HepG2 (cell line): Measurements from ENCODE around the gene TBC1D25. TPM values are rescaled to one million over a fixed set of nuclear protein-coding genes. Genes with fewer than 3 reads are reported as not detected.

ENCODE experiments used
- ATAC-seq: fragments of 200-7000 bp; cut with Tn5 transposase; 3 replicates; pipeline ENCODE4 v1.9.1; 2020; ENCODE audit warnings: mild to moderate bottlenecking, moderate library complexity
- BruUV-seq: library from RNA; stranded (reverse); fragments of 400-500 nt; replicated peaks from 2 replicates; lab custom pipeline; 2021; lab: Mats Ljungman, UMichigan
- CTCF ChIA-PET: fragments of 300-600 bp; formaldehyde crosslinking; extraction: SDS; loops from one replicate; lab custom pipeline; 2021; ENCODE audit warnings: low total read pairs, inconsistent platforms, low intra/inter-chr PET ratio; lab: Yijun Ruan, JAX
- POLR2A ChIA-PET: fragments of 350-600 bp; sonication (Branson Sonifier 250); formaldehyde crosslinking; loops from one replicate; lab custom pipeline; 2020; ENCODE audit warnings: antibody characterized with exemption, inconsistent platforms; lab: Yijun Ruan, JAX
- DNase-seq: peaks from one replicate; pipeline ENCODE4 v3.0.0-alpha.2; 2015; ENCODE audit warnings: low spot score
- FAIRE-seq: peaks from 3 replicates; lab custom pipeline; 2011; peaks lifted over from hg19 to GRCh38; lab: Jason Lieb, UNC
- H2AFZ ChIP-seq: one replicate; pipeline ENCODE4 v1.6.1; 2011; ENCODE audit warnings: low read length, inconsistent platforms
- H3K27ac ChIP-seq: fragments of 300-600 bp; 3 replicates; pipeline ENCODE4 v1.8.0; 2011; ENCODE audit warnings: mixed run types, mild to moderate bottlenecking, mixed read lengths, low read length, inconsistent platforms; ENCODE audit not compliant: insufficient read depth; ENCODE audit errors: extremely low read length
- H3K27me3 ChIP-seq, 2 experiments: fragments of 200-600 bp in 1 of 2; 2 replicates in 1 of 2; 3 replicates in 1 of 2; pipeline versions ENCODE4 v1.6.0 to v1.8.0; 2011; ENCODE audit warnings: low read length in 2 of 2, mild to moderate bottlenecking in 2 of 2, moderate library complexity in 2 of 2, inconsistent platforms in 1 of 2; ENCODE audit not compliant: insufficient read depth in 2 of 2, control insufficient read depth in 1 of 2
- H3K36me3 ChIP-seq, 2 experiments: fragments of 200-600 bp in 1 of 2; replicated peaks in 1 of 2; 2 replicates in 1 of 2; 3 replicates in 1 of 2; pipeline versions ENCODE4 v1.5.1 to v1.8.0; 2011; ENCODE audit warnings: low read length in 2 of 2, inconsistent platforms in 1 of 2; ENCODE audit not compliant: insufficient read depth in 2 of 2, control insufficient read depth in 1 of 2
- H3K4me1 ChIP-seq: 2 replicates; pipeline ENCODE4 v1.5.1; 2012; ENCODE audit warnings: low read length, inconsistent platforms; ENCODE audit not compliant: insufficient read depth
- H3K4me2 ChIP-seq: 2 replicates; pipeline ENCODE4 v1.6.0; 2011; ENCODE audit warnings: low read depth, low read length, inconsistent platforms
- H3K4me3 ChIP-seq, 3 experiments: fragments of 200-600 bp in 1 of 3; sonication (generic), shearing (Covaris generic) in 1 of 3; replicated peaks in 1 of 3; 2 replicates each; pipeline ENCODE4 v1.5.1; 2011 to 2016; ENCODE audit warnings: low read length in 3 of 3, inconsistent platforms in 2 of 3, low read depth in 2 of 3, mild to moderate bottlenecking in 2 of 3, control low read depth in 1 of 3, mixed read lengths in 1 of 3; ENCODE audit not compliant: insufficient read depth in 1 of 3
- H3K79me2 ChIP-seq: one replicate; pipeline ENCODE4 v1.6.1; 2011; ENCODE audit warnings: low read length, inconsistent platforms; ENCODE audit not compliant: insufficient read depth
- H3K9ac ChIP-seq: 2 replicates; pipeline ENCODE4 v1.6.0; 2011; ENCODE audit warnings: mild to moderate bottlenecking, low read depth, low read length, inconsistent platforms; ENCODE audit not compliant: insufficient read depth
- H3K9me3 ChIP-seq: 2 replicates; pipeline ENCODE4 v1.5.1; 2012; ENCODE audit warnings: mild to moderate bottlenecking, low read length
- H4K20me1 ChIP-seq: 2 replicates; pipeline ENCODE4 v1.6.0; 2011; ENCODE audit warnings: inconsistent platforms, mild to moderate bottlenecking, low read length, moderate library complexity; ENCODE audit not compliant: insufficient read depth
- CREB1 ChIP-seq, 2 experiments: fragments of 450-650 bp in 1 of 2; IDR thresholded peaks; 2 replicates each; pipeline ENCODE4 v1.6.1; 2016 to 2017; ENCODE audit warnings: control low read depth in 1 of 2, mild to moderate bottlenecking in 1 of 2, missing compliant biosample characterization in 1 of 2, missing genetic modification characterization in 1 of 2
- FIP1L1 ChIP-seq: fragments of 200-400 bp; formaldehyde crosslinking; IDR thresholded peaks from 2 replicates; pipeline ENCODE4 v1.6.1; 2018; ENCODE audit warnings: low read depth, mild to moderate bottlenecking, low read length, moderate library complexity, borderline replicate concordance; ENCODE audit not compliant: insufficient read depth
- KDM1A ChIP-seq: IDR thresholded peaks from 2 replicates; pipeline ENCODE4 v1.6.1; 2016; ENCODE audit warnings: missing compliant biosample characterization
- MEIS2 ChIP-seq: sonication (generic); formaldehyde crosslinking; IDR thresholded peaks from 2 replicates; pipeline ENCODE4 v1.9.0; 2021; ENCODE audit warnings: mild to moderate bottlenecking, missing genetic modification reagents
- NONO ChIP-seq, 2 experiments: fragments of 450-650 bp in 1 of 2; sonication (generic) in 1 of 2; formaldehyde crosslinking in 1 of 2; IDR thresholded peaks in 1 of 2; conservative IDR thresholded peaks in 1 of 2; 2 replicates each; pipeline versions ENCODE4 v1.6.1 to v1.8.0; 2017 to 2022; ENCODE audit warnings: mild to moderate bottlenecking in 1 of 2, missing genetic modification reagents in 1 of 2, moderate library complexity in 1 of 2
- RBM39 ChIP-seq: fragments of 200-400 bp; formaldehyde crosslinking; IDR thresholded peaks from one replicate; pipeline ENCODE4 v1.6.1; 2018; ENCODE audit warnings: antibody characterized with exemption, mild to moderate bottlenecking, low read depth, low read length; ENCODE audit not compliant: poor library complexity, severe bottlenecking
- RFX1 ChIP-seq: fragments of 450-650 bp; IDR thresholded peaks from 2 replicates; pipeline ENCODE4 v1.6.1; 2017
- SSRP1 ChIP-seq: IDR thresholded peaks from 2 replicates; pipeline ENCODE4 v1.6.1; 2016; ENCODE audit warnings: control low read depth
- THAP11 ChIP-seq: IDR thresholded peaks from 2 replicates; pipeline ENCODE4 v1.6.1; 2016; ENCODE audit warnings: missing biosample characterization, missing genetic modification reagents
- XRCC5 ChIP-seq: fragments of 200-400 bp; formaldehyde crosslinking; optimal IDR thresholded peaks from 2 replicates; pipeline ENCODE3; 2017; ENCODE audit warnings: mild to moderate bottlenecking, low read length
- ZNF143 ChIP-seq: sonication (generic); formaldehyde crosslinking; IDR thresholded peaks from 2 replicates; pipeline ENCODE4 v1.4.0; 2020; ENCODE audit warnings: missing genetic modification reagents
- ZNF205 ChIP-seq: IDR thresholded peaks from 2 replicates; pipeline ENCODE4 v1.6.1; 2018; ENCODE audit warnings: missing biosample characterization, missing genetic modification reagents
- ZNF737 ChIP-seq: sonication (generic); formaldehyde crosslinking; IDR thresholded peaks from 2 replicates; pipeline ENCODE4 v1.5.0; 2020; ENCODE audit warnings: missing genetic modification reagents, mild to moderate bottlenecking, borderline replicate concordance
- WGBS: methylation state at CpG from one replicate; pipeline ENCODE4 v1.1.6; 2017; ENCODE audit warnings: low lambda C conversion rate; 5-methylcytosine and 5-hydroxymethylcytosine counted together
- in situ Hi-C: cut with HindIII; loops from 2 replicates; pipeline ENCODE4 v1.10.0; 2017; ENCODE audit warnings: low pct_unique_long_range_greater_than_20kb; ENCODE audit not compliant: extremely low pct_ligation_motif_present
- intact Hi-C: fragments of 100-400 bp; cut with micrococcal nuclease; formaldehyde crosslinking; loops from one replicate; pipeline ENCODE4 v1.10.0; 2022; ENCODE audit not compliant: unreplicated experiment
- polyA plus RNA-seq, 8 experiments: library from polyadenylated mRNA; depleted of rRNA in 3 of 8; stranded (reverse) in 7 of 8; unstranded in 1 of 8; fragments of >200 nt; fragmentation: Illumina TruSeq in 4 of 8; extraction: Trizol in 4 of 8; gene quantifications; 2 replicates each; pipeline versions ENCODE4 v1.2.1 to v1.2.3, GENCODE V29; 2011 to 2016; ENCODE audit warnings: low read depth in 4 of 8, missing spikeins in 1 of 8, mixed read lengths in 1 of 8; ENCODE audit not compliant: insufficient read depth in 1 of 8
- total RNA-seq, 5 experiments: library from RNA; depleted of rRNA; stranded (reverse); fragments of >200 nt; fragmentation: Illumina TruSeq; extraction: Trizol; gene quantifications; 2 replicates each; pipeline ENCODE4 v1.2.3, GENCODE V29; 2016; ENCODE audit warnings: low read depth in 1 of 5
- TF ChIP-seq, protein P1 (sequence below): sonication (generic); formaldehyde crosslinking; conservative IDR thresholded peaks from 2 replicates; pipeline ENCODE4 v1.5.0; 2020; ENCODE audit warnings: missing genetic modification reagents
- TF ChIP-seq, protein P2 (sequence below): IDR thresholded peaks from 2 replicates; pipeline ENCODE4 v1.6.1; 2016; ENCODE audit warnings: missing compliant biosample characterization, missing genetic modification reagents, borderline replicate concordance
- TF ChIP-seq, protein P3 (sequence below): sonication (generic); formaldehyde crosslinking; IDR thresholded peaks from 2 replicates; pipeline ENCODE4 v1.4.0; 2020; ENCODE audit warnings: mild to moderate bottlenecking, missing genetic modification reagents
- TF ChIP-seq, protein P4 (sequence below): sonication (generic); formaldehyde crosslinking; conservative IDR thresholded peaks from 2 replicates; pipeline ENCODE4 v1.4.0; 2020; ENCODE audit warnings: missing genetic modification reagents

TBC1D25 gene
- total and polyA plus RNA-seq, 2 of the 13 experiments (the other 11 are each of a cell fraction or from before 2014, with no cell fraction given), result 3.5 to 4.7 TPM

DNA sequence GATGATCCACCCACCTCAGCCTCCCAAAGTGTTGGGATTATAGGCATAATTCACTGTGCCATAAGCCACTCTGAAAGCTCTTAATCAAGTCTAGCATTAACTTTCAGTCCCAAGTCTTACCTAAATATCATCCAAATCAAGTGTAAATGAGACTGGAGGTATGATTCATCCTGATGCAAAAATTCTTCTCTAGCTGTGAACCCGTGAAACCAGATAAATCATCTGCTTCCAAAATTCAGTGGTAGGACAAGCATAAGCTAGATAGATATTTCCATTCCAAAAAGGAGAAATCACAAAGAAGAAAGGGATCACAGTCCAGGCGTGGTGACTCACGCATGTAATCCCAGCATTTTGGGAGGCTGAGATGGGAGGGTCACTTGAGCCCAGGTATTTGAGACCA is 8.8 kb upstream of the TBC1D25 start:
- WGBS, result 97% methylated on average over 3 of the region's 3 CpGs
- Histone ChIP-seq H3K4me3 (no peak overlapping the region), H3K9ac (no peak overlapping the region)
- CTCF ChIA-PET, result no interaction called here
- no peak for FAIRE-seq
- TF ChIP-seq ZNF737 (CRISPR knock-in tag) (no peak), ZNF143 (CRISPR knock-in tag) (no peak), THAP11 (CRISPR knock-in tag) (no peak), MEIS2 (CRISPR knock-in tag) (no peak), FIP1L1 (no peak), RFX1 (no peak), KDM1A (CRISPR knock-in tag) (no peak), CREB1 (IDR thresholded peaks at IDR 0.05) (no peak), CREB1 (CRISPR knock-in tag; IDR thresholded peaks at IDR 0.05) (no peak), ZNF205 (CRISPR knock-in tag) (no peak), NONO (IDR thresholded peaks at IDR 0.05) (no peak), NONO (CRISPR knock-in tag; conservative IDR thresholded peaks at IDR 0.05) (no peak), RBM39 (no peak), XRCC5 (no peak), SSRP1 (CRISPR knock-in tag) (no peak)
- TF ChIP-seq, protein P1, sequence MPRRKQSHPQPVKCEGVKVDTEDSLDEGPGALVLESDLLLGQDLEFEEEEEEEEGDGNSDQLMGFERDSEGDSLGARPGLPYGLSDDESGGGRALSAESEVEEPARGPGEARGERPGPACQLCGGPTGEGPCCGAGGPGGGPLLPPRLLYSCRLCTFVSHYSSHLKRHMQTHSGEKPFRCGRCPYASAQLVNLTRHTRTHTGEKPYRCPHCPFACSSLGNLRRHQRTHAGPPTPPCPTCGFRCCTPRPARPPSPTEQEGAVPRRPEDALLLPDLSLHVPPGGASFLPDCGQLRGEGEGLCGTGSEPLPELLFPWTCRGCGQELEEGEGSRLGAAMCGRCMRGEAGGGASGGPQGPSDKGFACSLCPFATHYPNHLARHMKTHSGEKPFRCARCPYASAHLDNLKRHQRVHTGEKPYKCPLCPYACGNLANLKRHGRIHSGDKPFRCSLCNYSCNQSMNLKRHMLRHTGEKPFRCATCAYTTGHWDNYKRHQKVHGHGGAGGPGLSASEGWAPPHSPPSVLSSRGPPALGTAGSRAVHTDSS, result no peak
- TF ChIP-seq, protein P2, sequence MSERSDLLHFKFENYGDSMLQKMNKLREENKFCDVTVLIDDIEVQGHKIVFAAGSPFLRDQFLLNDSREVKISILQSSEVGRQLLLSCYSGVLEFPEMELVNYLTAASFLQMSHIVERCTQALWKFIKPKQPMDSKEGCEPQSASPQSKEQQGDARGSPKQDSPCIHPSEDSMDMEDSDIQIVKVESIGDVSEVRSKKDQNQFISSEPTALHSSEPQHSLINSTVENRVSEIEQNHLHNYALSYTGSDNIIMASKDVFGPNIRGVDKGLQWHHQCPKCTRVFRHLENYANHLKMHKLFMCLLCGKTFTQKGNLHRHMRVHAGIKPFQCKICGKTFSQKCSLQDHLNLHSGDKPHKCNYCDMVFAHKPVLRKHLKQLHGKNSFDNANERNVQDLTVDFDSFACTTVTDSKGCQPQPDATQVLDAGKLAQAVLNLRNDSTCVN (CRISPR knock-in tag), result no peak
- TF ChIP-seq, protein P3, sequence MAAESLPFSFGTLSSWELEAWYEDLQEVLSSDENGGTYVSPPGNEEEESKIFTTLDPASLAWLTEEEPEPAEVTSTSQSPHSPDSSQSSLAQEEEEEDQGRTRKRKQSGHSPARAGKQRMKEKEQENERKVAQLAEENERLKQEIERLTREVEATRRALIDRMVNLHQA (CRISPR knock-in tag), result no peak
- TF ChIP-seq, protein P4, sequence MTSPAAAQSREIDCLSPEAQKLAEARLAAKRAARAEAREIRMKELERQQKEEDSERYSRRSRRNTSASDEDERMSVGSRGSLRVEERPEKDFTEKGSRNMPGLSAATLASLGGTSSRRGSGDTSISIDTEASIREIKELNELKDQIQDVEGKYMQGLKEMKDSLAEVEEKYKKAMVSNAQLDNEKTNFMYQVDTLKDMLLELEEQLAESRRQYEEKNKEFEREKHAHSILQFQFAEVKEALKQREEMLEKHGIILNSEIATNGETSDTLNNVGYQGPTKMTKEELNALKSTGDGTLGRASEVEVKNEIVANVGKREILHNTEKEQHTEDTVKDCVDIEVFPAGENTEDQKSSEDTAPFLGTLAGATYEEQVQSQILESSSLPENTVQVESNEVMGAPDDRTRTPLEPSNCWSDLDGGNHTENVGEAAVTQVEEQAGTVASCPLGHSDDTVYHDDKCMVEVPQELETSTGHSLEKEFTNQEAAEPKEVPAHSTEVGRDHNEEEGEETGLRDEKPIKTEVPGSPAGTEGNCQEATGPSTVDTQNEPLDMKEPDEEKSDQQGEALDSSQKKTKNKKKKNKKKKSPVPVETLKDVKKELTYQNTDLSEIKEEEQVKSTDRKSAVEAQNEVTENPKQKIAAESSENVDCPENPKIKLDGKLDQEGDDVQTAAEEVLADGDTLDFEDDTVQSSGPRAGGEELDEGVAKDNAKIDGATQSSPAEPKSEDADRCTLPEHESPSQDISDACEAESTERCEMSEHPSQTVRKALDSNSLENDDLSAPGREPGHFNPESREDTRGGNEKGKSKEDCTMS, result no peak
- TF ChIP-seq, all 625 proteins: peak for 0
- Histone ChIP-seq H3K9me3 (no peaks in the 10 kb centered on the region), H3K79me2 (no peaks in the 10 kb centered on the region), H3K36me3 (peaks cover 1 to 12% of the 10 kb centered on the region in 2 experiments; a peak in 2 of 5 replicates), H3K27ac (no peak overlapping the region), H3K4me1 (peaks cover 6% of the 10 kb centered on the region), H3K4me2 (no peak overlapping the region), H4K20me1 (no peaks in the 10 kb centered on the region), H3K27me3 (no peaks in the 10 kb centered on the region), H2AFZ (no peak overlapping the region)
- in situ Hi-C loops (no loop called here), intact Hi-C loops (loop anchor here (10.0 kb wide), 1 partner anchor 56 kb away; the partner anchor contains the start of genes FTSJ1 and SLC38A5)
- POLR2A ChIA-PET, result interaction anchor here (1.7 to 2.1 kb wide), 2 partner anchors 8 to 9 kb away, joined by 4 to 6 read pairs; partner anchors contain the start of gene EBP
- no TSS peak for BruUV-seq
- ATAC-seq (no peak), DNase-seq (no peak)
